ENCODE measurements around the gene TRMO.

The TRMO gene

GRCh38 chr9:97866848-97867247 lies 55.5 kb downstream of the TRMO start:
- Histone ChIP-seq H3K27ac (ENCODE audit: low read depth, low read length) (peak overlapping the region; percentile 75), H3K79me2 (ENCODE audit: control insufficient read depth, low read length) (no peaks in the 10 kb centered on the region), H3K4me3 (ENCODE audit: low read length) (peak overlapping the region; percentile 44), H3K4me2 (ENCODE audit: low read length) (peak overlapping the region; percentile 56), H3K4me1 (ENCODE audit: control insufficient read depth, low read length) (peaks cover 35% of the 10 kb centered on the region), H3K27me3 (ENCODE audit: control insufficient read depth, low read length) (no peaks in the 10 kb centered on the region), H3K36me3 (ENCODE audit: control insufficient read depth, low read length) (no peaks in the 10 kb centered on the region; the same call in 1 of the 2 replicates), H3K9me3 (ENCODE audit: control insufficient read depth, insufficient read depth, low read length) (peaks cover 19% of the 10 kb centered on the region), H3K9me2 (replicated peaks; ENCODE audit: control insufficient read depth, low read length) (no peaks in the 10 kb centered on the region), H3F3A (ENCODE audit: control insufficient read depth, insufficient read depth) (peaks cover 5% of the 10 kb centered on the region), H4K20me1 (ENCODE audit: control insufficient read depth, insufficient read depth, low read depth, low read length) (no peaks in the 10 kb centered on the region)
- TF ChIP-seq EZH2phosphoT487 (IDR thresholded peaks at IDR 0.05; ENCODE audit: borderline replicate concordance, low read length) (no peak), CTCF (IDR thresholded peaks at IDR 0.05; ENCODE audit: low read depth, low read length, poor library complexity, severe bottlenecking) (no peak)

- Histone ChIP-seq H3K4me2 (ENCODE audit: low read length) (peak overlapping the region; percentile 56), H3K27ac (ENCODE audit: low read depth, low read length) (peak overlapping the region; percentile 75), H3K9me3 (ENCODE audit: control insufficient read depth, insufficient read depth, low read length) (peaks cover 19% of the 10 kb centered on the region), H3K9me2 (replicated peaks; ENCODE audit: control insufficient read depth, low read length) (no peaks in the 10 kb centered on the region), H3K79me2 (ENCODE audit: control insufficient read depth, low read length) (no peaks in the 10 kb centered on the region), H3K27me3 (ENCODE audit: control insufficient read depth, low read length) (no peaks in the 10 kb centered on the region), H3F3A (ENCODE audit: control insufficient read depth, insufficient read depth) (peaks cover 5% of the 10 kb centered on the region), H3K36me3 (ENCODE audit: control insufficient read depth, low read length) (no peaks in the 10 kb centered on the region; the same call in 1 of the 2 replicates), H3K4me3 (ENCODE audit: low read length) (peak overlapping the region; percentile 37), H4K20me1 (ENCODE audit: control insufficient read depth, insufficient read depth, low read depth, low read length) (no peaks in the 10 kb centered on the region), H3K4me1 (ENCODE audit: control insufficient read depth, low read length) (peaks cover 35% of the 10 kb centered on the region)
- TF ChIP-seq EZH2phosphoT487 (IDR thresholded peaks at IDR 0.05; ENCODE audit: borderline replicate concordance, low read length) (no peak), CTCF (IDR thresholded peaks at IDR 0.05; ENCODE audit: low read depth, low read length, poor library complexity, severe bottlenecking) (no peak)
Observed at GRCh38 chr9:97866300-97866699, 56.0 kb downstream of the TRMO start.

GRCh38 chr9:97864396-97864795 lies 57.9 kb downstream of the TRMO start:
- H3F3A ChIP-seq (ENCODE audit: control insufficient read depth, insufficient read depth) = peaks cover 5% of the 10 kb centered on the region
- no peaks in the 10 kb centered on the region for H3K9me2 ChIP-seq (replicated peaks; ENCODE audit: control insufficient read depth, low read length)
- peaks cover 35% of the 10 kb centered on the region for H3K4me1 ChIP-seq (ENCODE audit: control insufficient read depth, low read length)
- no peaks in the 10 kb centered on the region; the same call in 1 of the 2 replicates for H3K36me3 ChIP-seq (ENCODE audit: control insufficient read depth, low read length)
- H4K20me1 ChIP-seq (ENCODE audit: control insufficient read depth, insufficient read depth, low read depth, low read length) = no peaks in the 10 kb centered on the region
- H3K27me3 ChIP-seq (ENCODE audit: control insufficient read depth, low read length) = peaks cover 3% of the 10 kb centered on the region; the same call in 1 of the 2 replicates
- peaks cover 19% of the 10 kb centered on the region for H3K9me3 ChIP-seq (ENCODE audit: control insufficient read depth, insufficient read depth, low read length)
- no peak overlapping the region for H3K27ac ChIP-seq (ENCODE audit: low read depth, low read length)
- no peak for TF ChIP-seq CTCF (IDR thresholded peaks at IDR 0.05; ENCODE audit: low read depth, low read length, poor library complexity, severe bottlenecking)
- TF ChIP-seq EZH2phosphoT487 (IDR thresholded peaks at IDR 0.05; ENCODE audit: borderline replicate concordance, low read length) = no peak
- no peaks in the 10 kb centered on the region for H3K79me2 ChIP-seq (ENCODE audit: control insufficient read depth, low read length)
- no peak overlapping the region for H3K4me2 ChIP-seq (ENCODE audit: low read length)
- H3K4me3 ChIP-seq (ENCODE audit: low read length) = no peak overlapping the region

Measured in DOHH2 (cell line).